Skin of body (tissue), 2 donors: Measurements from ENCODE around the gene THSD4. TPM values are rescaled to one million over a fixed set of nuclear protein-coding genes. Genes with fewer than 3 reads are reported as not detected.
"Not testable (repeated sequence)": the region's sequence is repeated elsewhere in the genome, so short reads cannot be mapped to it uniquely, and the experiment has no call there.

Source experiments
- DNase-seq: peaks from one replicate; lab custom pipeline; 2025; lab: John Stamatoyannopoulos, UW
- total RNA-seq: library from RNA; depleted of rRNA; stranded (reverse); fragments of >200 nt; gene quantifications from one replicate; pipeline ENCODE4 v1.2.3, GENCODE V29; 2014

Gene THSD4
- total RNA-seq, 1 donor from 2014 or later: 24.3 TPM

DNA sequence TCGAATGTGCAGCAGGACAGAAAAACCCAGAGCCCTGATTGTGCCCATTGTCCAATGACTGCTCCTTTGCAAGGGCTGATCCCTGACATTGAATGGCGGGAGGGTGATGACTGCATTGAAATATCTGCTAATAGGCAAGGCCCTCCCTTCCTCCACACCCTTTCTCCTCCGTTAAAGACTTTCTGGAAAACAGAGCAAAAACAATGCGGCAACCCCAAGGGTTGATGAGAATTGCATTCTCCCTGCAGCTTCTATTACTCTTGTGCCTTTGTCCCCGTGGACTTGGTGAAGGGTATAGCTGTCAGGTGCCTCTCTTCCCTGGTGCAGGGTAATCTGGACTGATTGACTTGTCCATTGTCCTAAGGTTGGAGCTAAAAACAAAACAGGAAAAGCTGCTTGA lies 71.8 kb downstream of the THSD4 start:
- DNase-seq: no peak

DNA sequence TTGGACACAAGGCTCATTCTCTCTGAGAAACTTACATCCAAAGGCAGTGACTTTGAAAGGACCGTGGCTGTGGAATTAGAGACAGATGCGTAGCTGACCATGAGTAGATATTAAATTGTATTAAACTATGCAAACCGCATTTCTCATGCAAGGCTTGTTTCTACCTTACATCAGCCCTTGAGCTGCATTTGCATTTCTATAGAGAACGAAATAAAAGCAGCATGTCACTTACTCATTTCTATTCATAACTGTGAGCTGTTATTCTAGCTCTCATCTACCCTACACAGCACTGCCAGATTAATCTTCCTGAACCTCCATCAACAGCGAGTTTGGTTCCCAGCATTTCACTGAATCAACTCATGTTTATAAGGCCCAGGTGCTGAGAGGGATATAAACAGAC lies 72.3 kb downstream of the THSD4 start:
- no peak for DNase-seq

DNA sequence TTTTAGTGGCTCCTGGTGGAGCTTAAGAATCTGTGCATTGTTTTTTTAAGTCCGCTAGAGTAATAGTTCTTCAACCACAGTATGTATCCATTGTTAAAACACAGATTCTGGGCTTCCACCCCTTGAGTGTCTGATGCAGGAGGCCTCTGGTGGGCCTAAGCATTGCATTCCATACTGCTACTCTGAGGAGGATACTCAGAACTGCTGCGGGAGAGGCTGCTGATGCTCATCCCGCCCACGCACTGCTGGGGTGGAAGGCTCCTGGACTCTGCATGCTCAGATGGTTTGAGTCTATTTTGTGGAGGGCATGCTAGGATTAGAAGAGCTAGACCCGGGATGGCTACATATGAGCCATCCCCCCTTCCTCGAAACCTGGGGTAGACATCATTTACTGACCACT lies 74.4 kb downstream of the THSD4 start:
- no peak for DNase-seq

DNA sequence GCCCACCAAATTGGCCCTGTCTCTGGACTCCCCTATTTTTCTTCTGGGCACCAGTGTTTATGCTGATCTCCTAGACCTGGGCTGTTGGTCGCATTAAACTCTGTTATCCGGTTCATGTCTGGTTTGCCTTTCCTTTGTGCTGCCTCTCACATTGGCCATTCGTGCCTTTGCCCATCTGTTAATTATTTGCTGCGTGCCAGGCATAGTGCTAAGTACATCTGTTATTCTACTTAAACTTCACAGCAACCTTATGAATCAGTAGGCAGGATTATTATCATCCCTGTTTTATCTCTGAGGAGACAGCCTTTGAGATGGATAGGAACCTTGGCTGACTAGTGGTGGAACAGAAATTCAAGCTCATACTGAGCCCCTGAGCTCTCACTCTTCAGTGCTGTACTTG lies 76.0 kb downstream of the THSD4 start:
- DNase-seq: no peak

DNA sequence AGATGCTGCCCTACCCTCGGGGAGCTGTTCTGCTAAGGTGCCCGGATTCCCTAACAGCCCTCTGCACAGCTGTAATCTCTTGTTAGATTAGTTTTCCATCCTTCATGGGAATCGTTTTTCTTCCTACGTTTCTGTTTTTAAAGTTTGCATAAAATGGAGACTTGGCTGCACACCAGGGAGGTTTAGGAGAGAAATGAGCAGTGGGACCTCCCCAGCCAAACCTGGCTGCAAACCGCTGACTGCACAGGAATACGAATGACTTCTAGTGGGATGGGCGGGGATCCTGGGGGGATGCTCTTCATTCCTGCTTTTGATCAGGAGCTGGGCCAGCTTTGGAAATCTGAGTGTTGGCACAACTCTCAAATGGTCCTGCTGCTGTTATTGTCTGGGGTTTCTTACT lies 77.5 kb downstream of the THSD4 start:
- no peak for DNase-seq

DNA sequence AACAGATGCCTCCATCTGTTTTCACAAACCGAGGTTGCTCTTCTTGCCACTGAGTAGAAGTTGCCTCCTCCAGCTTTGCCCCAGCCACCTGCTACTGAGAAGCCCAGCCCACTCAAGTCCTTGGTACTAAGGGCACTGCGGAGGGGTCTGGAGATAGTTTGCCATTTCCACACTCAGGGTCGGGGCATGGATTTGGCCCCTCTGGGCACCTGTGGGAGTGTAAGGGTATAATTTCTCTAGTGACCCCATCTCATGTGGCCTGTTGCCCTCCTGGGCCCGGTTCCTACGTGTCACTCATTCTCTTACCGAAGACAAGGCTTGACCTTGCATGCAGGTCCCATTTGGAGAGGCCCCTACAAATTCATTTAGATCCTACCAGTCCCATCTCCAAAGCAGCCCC lies 79.0 kb downstream of the THSD4 start:
- DNase-seq: no peak

DNA sequence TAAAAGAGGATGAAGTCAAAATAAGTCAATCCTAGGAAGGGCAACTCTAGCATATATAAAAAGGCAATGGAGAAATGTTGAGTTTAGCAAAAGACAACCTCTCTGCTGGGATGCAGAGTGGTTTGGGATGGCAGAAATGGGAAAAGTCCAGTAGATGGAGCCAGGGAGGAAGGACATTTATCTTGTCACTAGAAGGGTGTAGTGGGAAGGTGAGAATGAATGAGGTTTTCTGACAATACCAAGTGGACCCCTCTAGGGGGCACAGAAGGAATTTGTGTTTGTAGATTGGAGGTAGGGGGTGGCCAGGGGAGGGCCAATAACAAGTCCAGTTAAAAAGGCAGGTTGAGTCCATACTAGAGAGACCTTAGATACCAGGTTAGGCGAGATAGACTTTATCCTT lies 80.0 kb downstream of the THSD4 start:
- DNase-seq: no peak

DNA sequence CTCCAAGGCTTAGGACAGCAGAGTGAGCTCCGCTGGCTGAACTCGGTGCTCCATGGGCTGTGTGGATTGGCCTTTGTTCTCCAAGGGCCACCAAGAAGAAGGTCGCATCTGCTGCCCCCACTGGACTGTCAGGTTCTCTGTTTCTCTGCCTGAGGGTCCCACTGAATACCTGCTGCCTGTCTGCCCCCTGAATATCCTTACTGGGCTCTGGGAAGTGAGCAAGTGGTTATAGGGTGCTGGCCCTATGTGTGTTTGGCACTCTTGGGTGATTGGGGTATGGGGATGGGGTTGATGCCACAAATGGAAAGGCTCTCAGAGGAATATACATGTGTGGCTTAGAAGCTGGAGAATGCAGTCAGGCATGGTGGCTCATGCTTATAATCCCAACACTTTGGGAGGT lies 82.3 kb downstream of the THSD4 start:
- DNase-seq: no peak

DNA sequence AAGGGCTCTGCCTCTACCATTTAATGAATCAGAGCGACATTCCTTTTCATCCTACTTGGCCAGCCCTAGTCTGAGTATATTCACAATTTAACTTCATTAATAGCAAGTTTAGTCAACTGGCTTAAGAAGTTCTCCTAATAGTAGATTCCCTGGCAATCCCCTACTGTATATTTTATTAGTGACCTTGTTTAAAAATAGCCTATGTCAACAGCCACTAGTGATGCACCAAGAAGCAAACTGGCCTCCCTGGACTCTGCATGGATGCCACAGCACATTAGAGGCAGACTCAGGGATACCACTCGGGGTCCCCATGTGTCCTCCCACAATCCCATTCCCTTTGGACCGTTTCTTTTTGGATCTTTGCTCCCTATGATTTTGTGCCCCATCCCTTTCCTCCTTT lies 83.6 kb downstream of the THSD4 start:
- no peak for DNase-seq

DNA sequence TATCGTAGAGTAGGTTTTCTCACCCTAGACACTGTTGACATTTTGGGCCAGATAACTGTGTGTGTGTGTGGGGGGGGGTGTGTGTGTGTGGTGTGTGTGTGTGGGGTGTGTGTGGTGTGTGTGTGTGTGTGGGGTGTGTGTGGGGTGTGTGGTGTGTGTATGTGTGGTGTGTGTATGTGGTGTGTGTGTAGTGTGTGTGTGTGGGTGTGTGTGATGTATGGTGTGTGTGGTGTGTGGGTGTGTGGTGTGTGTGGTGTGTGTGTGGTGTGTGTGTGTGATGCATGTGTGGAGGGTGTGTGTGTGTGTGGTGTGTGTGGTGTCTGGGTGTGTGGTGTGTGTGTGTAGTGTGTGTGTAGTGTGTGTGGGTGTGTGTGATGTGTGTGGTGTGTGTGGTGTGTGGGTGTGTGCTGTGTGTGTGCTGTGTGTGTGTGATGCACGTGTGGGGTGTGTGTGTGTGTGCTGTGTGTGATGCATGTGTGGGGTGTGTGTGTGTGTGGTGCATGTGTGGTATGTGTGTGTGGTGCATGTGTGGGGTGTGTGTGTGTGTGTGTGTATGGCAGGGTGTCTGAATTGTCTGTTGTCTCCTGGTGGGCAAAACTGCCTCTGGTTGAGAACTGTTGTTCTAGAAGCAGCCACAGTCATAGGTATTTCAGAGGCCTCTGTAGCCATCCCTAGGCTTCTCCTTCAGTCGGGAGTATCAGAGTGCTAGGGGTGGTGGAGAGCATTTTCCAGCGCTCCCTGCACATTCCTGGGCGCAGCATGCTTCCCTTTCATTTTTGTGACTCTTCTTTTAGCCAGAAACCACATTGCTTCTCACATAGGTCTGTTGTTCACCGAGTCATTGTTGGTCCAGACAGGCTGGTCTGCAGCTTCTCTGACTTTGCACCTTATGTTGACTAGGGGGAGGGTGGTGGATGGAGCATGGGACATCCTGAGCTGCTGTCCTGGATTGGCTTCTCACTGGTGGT lies 84.4 kb downstream of the THSD4 start:
- no peak for DNase-seq

DNA sequence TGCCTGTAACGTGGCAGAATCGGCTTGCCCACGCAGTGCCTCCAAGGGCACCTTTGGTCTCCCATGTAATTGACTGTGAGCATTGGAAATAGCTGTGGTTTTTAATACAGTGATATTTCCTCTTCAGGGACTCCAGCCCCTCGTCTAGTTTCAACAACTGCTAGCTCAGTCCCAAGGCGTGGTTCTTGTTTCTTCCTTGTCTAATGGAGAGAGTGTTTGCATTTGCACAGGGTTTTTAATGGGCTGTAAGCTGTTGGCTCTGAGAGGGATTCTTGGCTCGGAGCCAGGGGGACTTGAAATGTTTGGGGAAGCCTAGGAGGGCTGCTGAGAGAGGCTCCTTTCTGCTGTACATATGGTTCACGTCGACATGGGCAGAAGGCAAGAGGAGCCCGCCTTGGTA lies 86.2 kb downstream of the THSD4 start:
- DNase-seq: peak; percentile 65

DNA sequence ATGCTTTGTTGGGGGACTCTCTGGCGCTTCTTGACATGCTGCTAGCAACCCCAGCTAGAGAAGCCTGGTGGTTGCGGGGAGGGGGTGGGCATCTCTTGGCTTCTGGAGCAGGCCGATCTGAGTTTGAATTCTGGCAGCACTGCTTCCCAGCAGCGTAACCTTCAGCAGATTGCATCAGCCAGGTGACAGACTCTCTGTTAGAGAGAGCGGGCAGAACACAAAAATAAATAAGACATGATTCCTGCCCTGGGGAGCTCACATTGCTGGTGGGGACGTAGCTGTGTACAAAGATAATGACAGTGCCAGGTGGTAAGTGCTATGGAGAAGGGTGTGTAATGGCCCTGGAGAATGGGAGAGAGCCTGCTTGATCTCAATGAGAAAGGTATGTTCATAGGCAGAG lies 87.4 kb downstream of the THSD4 start:
- no peak for DNase-seq

DNA sequence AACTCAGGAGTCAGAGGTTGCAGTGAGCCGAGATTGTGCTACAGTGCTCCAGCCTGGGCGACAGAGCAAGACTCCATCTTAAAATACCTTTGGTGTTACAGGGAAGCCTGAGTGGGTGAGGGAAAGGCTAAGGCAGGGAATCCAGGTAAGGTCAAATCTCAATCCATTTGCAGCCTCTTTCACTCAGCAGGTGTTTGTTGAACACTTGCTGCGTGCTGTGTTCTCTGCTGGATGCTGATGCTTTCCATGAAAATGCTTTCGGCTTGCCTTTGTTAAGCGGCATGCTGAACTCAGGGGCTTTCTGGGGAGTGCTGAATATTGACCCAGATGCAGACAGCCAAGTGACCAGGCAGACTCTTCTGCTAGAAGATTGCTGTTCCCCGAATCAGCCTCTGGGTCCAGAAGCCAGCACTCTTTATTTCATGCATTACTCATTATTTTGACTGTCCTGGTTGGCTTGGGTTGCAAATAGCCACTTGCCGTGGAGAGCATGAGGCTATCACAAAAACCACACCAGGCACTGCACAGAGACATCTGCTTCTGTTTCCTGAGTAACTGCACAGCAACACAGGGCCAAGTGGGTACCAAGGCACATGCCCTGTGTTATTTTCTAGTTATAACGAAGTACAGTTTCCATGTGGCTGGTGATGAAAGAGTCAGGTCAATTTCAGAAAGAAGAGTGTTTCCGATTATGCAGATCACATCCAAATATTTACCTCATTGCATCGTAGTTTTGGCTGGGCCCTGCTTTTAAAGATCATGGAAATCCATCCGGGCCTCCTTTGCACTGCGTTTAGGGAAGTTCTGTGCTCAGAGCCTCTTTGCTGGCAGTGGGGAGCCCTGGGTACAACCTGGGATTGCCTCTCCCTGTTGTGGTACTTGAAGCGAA lies 88.6 kb downstream of the THSD4 start:
- DNase-seq: no peak

DNA sequence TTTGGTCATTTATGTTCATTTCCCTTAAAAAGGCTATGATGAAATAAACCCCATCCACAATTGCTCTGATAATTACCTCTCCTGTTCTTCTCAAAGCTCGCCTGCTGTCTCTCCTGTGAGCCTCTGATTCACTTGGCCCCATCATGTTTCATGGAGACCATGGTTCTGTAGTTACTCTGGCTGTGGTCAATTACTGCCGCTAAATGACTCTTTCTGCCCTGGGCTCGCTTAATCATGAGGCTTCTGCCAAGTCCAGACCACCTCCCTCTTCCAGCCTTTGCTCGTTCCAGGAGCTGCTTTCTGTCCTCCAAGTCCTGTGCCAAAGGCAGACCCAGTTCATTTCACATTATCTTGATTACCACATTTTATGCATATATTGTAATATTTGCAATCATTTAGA lies 91.9 kb downstream of the THSD4 start:
- no peak for DNase-seq

DNA sequence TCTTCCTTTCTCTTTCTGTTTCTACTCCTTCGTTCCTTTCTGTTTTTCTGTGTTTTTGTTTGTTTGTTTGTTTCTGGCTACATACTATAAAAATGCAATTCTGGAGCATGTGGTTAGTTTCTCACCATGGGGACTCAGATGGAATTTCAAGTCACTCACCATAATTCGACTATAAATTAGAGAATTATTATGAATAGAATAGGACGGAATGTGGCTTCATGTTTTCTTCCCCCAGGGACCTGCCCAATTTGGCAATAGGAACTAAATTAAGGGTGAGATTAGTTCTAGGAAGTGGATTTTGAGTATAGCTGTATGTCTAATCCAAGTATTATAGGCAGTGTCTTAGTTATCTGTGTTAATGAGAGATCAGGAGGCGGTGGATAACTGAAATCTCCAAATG lies 96.9 kb downstream of the THSD4 start:
- DNase-seq: peak; percentile 36

DNA sequence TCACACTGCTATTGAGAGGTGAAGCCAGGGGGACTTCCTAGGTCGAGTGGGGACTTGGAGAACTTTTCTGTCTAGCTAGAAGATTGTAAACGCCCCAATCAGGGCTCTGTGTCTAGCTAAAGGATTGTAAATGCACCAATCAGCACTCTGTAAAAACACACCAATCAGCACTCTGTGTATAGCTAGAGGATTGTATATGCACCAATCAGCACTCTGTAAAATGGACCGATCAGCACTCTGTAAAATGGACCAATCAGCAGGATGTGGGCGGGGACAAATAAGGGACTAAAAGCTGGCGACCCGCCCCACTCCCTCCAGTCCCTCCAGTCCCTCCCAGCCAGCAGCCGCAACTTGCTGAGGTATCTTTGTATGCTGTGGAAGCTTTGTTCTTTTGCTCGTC lies 98.7 kb downstream of the THSD4 start:
- DNase-seq: not testable (repeated sequence)

DNA sequence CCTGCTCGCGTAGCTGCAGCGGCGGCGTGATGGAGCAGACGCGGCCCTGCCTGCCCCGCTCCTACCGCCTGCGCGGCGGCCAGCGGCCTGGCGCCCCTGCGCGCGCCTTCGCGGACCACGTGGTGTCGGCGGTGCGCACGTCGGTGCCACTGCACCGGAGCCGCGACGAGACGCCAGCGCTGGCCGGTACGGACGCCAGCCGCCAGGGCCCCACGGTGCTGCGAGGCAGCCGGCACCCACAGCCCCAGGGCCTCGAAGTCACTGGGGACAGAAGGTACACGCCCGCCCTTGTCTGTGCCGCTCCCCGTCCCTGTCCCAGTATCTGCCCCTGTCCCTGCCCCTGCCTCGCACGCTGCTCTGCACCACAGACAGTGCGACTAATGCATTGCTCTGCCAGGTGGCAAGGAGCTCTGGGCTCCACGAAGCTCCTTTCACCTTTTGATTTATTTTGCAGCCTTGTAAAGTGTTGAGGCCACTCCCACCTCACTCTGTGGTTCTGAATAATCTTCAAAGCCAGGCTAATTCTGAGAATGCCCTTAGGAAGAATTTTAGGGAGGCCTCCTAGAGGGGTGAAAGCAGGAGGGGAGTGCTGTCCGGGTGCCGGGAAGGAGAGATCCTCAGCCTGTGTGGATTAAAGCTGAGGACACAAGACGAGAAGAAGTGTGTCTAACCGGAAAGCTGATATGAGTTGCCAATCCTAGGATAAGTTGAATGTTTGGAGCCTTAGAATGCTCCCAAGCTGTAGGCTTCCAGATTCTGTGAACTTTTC lies 100.0 kb downstream of the THSD4 start:
- DNase-seq: no peak

DNA sequence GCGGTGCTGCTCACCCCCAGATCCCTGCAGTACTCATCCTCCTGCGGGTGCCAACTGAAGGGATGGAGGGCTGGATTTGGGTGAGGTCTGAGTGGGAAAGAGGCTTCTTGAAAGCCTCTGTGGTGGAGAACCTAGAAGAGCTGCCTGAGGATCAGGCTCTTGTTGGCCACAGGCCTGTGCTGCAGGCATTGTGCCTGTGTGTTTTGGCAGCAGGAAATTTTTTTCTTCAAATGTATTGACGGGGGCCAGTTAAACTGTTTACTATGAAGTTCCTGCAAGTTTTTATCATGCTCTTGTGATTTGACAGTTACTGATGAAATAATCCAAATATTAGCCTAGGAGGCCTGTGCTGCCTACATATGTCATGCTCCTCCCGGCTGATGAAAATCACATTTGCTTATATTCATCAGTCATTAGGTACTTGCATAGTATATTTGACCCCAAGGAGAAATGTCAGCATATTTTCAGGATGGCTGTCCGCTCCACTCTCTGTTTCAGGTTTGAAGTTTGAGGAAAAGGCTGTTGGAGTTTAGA lies 103.1 kb downstream of the THSD4 start:
- peak; percentile 21 for DNase-seq

DNA sequence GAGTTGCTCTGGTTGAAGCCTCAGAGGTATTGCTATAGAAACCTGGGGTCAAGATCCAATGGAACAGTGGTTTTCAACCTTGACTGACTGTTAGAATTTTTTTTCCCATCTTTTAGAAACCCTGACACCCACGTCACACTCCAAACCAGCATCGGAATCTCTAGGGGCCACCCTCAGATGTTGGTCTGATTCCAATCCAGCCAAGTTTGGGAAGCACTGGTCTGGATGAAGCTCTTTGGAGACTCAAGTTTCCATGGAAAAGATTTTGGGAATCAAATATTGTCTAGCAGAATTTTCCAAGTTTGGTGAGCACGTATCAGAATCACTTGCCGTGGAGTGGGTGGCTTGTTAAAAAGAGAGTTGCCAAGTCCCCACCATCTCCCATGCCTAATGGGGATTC lies 103.8 kb downstream of the THSD4 start:
- DNase-seq: peak; percentile 14

DNA sequence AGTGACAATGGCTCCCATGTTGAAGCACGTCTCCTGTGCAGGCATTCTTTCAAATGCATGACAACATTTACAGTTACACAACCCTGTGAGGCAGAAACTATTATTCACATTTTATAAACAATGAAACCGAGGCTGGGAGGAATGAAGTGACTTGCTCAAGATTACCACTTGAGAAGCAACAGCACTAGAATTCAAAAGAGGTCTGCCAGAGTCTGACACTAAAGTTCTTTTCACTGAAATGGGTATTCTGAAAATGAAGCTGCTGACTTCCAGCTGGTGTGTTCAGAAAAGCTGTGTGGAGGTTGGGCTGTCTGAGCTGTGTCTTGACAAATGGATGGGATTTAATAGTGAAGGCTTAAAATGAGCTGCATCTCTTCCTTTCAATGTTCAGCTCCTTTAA lies 104.4 kb downstream of the THSD4 start:
- DNase-seq: peak; percentile 23

DNA sequence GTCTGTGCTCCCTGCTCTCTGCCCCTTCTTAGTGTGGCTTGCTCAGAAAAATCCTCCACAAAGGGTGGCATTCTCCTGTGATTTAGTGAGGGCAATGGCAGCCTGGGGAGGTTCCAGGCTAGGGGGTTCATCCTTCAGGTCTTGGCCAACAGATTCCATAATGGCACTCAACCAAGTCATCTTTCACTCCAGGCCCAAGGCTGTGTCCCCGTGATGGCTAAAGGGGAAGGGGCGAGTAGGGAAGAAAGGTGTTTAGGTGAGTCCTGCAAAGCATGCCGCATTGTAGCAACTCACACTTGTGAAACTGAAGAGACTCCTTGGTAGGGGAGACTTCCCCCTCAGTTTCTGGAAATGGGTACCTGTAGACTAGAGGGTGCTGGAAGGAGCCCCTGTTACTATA lies 105.6 kb downstream of the THSD4 start:
- DNase-seq: no peak
